C4-2B (cell line): ENCODE measurements around the gene HNF4A.

Source experiments
- ZFX ChIP-seq: fragments of 450-650 bp; IDR thresholded peaks from 2 replicates; pipeline ENCODE4 v1.6.1; 2017
- TF ChIP-seq, protein P1 (sequence below): fragments of 450-650 bp; conservative IDR thresholded peaks from 2 replicates; pipeline ENCODE4 v1.5.1; 2017; ENCODE audit warnings: mild to moderate bottlenecking

DNA sequence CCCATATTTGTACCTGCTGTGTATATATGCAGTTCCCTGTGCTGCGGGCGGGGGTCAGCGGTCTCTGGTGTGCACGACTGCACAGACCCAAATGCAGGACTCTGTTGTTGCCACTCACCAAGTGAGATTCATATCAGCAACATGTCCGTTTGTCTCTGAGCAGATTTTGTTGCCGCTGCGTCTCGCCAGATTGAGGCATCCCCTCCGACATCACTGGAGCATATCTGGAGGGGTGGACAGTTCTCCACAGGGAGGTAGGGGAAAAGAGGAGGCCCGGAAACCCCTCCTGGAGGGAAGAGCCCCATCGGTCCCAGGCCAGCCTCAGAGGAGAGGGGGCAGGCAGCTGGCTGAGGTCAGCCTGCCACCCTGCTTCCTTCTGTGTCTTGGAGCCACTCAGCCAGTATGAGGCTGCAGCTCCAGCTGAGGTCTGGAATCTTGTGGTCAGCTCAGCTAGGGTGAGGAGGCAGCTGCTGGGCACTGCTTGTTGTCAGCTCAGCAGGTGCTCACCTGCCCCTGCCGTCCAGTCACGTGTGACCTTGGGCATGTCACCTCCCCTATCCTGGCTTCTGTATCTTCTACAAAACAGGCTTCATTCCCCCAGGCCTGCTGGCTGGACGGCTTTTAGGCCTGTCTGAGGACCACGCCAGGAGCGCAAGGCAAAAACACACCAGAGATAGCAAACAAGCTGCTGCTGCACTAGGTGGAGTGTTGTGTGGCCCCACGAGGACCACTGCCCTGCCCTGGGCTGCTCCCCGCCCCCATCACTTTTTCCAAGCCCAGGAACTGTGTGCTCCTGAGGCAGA, 47.1 kb downstream of the HNF4A start:
- TF ChIP-seq, protein P1, sequence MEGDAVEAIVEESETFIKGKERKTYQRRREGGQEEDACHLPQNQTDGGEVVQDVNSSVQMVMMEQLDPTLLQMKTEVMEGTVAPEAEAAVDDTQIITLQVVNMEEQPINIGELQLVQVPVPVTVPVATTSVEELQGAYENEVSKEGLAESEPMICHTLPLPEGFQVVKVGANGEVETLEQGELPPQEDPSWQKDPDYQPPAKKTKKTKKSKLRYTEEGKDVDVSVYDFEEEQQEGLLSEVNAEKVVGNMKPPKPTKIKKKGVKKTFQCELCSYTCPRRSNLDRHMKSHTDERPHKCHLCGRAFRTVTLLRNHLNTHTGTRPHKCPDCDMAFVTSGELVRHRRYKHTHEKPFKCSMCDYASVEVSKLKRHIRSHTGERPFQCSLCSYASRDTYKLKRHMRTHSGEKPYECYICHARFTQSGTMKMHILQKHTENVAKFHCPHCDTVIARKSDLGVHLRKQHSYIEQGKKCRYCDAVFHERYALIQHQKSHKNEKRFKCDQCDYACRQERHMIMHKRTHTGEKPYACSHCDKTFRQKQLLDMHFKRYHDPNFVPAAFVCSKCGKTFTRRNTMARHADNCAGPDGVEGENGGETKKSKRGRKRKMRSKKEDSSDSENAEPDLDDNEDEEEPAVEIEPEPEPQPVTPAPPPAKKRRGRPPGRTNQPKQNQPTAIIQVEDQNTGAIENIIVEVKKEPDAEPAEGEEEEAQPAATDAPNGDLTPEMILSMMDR, result no peak
- no peak for TF ChIP-seq ZFX
